Glomerular endothelial cell (primary cell): Measurements from ENCODE around the gene RALA. TPM values are rescaled to one million over a fixed set of nuclear protein-coding genes. Genes with fewer than 3 reads are reported as not detected.
A peak's percentile ranks its signal among the peaks of the same experiment; 100 is the strongest.

Source experiments
- DNase-seq: peaks from one replicate; pipeline ENCODE4 v3.0.0-alpha.2; 2011; ENCODE audit warnings: low read depth, low spot score; ENCODE audit errors: extremely low read depth
- total RNA-seq: library from RNA; depleted of rRNA; stranded (reverse); fragments of >200 nt; gene quantifications from 2 replicates; pipeline ENCODE4 v1.2.3, GENCODE V29; 2015

Gene RALA, protein sequence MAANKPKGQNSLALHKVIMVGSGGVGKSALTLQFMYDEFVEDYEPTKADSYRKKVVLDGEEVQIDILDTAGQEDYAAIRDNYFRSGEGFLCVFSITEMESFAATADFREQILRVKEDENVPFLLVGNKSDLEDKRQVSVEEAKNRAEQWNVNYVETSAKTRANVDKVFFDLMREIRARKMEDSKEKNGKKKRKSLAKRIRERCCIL
- total RNA-seq: 143 and 176 TPM in 2 replicates

DNA sequence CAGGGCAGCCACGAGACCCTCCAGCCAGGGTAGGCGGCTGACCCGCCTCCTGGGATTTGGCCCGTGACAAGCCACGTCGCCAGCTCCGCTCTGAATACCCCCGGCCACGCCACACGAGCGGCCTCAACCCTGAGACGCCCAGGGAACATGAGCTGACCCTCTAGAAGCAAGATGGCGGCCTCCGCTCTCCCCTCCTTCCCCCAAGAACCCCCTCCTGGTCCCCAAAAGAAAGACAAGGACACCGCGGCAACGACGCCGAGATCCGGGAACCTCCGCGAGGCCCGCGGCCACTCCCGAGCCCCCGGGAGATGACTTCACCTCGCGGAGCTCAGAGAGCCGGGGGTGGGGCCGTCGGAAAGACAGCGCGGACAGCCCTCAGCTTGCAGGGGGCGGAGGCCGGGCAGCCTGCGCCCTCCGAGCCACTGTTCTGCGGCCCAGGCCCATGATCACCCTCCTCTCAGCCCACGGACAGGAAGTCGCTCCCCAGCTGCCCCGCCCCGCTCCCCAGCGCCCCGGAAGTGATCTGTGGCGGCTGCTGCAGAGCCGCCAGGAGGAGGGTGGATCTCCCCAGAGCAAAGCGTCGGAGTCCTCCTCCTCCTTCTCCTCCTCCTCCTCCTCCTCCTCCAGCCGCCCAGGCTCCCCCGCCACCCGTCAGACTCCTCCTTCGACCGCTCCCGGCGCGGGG, at the start of gene RALA:
TSS of gene RALA (plus strand) at position 526 of the 685 bp plus-strand sequence. CDS start 63,096 bp downstream, outside the sequence.
- no peak for DNase-seq

DNA sequence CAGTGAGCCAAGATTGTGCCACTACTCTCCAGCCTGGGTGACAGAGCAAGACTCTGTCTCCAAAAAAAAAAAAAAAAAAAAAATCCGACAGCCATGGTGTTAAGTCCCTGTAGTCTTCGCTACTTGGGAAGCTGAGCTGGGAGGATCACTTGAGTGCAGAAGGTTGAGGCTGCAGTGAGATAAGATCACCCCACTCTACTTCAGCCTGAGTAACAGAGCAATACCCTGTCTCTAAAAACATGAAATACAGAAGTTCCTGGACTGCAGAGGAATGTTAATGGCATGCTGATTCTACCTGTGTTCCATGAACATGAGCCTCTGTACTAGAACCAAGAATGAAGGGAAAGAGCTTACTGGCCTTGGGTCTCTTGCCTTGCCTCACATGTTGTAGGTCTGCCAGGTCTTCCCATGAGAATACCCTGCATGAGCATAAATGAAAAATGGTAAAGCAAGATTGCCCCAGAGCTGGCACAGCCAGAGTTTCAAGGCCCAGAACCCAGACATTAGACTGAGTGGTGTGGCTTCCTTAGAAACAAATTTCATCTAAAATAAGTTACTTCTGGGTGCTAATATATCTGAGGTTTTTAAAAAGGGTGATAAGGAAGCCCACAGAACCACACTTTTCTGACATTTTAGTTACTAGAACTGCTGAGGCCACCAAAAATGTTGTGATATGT, 48.6 kb upstream of the RALA start:
- DNase-seq: no peak

DNA sequence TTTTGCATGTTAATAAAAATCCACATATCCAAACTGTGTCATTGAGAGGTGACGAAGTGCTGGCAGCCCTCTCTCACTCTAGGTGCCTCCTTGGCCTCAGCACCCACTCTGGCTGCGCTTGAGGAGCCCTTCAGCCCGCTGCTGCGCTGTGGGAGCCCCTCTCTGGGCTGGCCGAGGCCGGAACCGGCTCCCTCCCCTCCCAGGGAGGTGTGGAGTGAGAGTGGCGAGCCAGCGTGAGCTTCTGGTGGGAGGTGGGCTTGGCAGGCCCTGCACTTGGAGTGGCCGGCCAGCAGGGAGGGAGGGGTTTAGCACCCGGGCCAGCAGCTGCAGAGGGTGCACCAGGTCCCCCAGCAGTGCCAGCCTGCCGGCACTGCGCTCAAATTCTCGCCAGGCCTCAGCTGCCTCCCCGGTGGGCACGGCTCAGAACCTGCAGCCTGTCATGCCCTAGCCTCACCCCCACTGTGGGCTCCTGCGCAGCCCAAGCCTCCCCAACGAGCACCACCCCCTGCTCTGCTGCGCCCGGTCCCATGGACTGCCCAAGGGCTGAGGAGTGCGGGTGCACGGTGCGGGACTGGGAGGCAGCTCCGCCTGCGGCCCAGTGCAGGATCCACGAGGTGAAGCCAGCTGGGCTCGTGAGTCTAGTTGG, 46.0 kb upstream of the RALA start:
- no peak for DNase-seq

DNA sequence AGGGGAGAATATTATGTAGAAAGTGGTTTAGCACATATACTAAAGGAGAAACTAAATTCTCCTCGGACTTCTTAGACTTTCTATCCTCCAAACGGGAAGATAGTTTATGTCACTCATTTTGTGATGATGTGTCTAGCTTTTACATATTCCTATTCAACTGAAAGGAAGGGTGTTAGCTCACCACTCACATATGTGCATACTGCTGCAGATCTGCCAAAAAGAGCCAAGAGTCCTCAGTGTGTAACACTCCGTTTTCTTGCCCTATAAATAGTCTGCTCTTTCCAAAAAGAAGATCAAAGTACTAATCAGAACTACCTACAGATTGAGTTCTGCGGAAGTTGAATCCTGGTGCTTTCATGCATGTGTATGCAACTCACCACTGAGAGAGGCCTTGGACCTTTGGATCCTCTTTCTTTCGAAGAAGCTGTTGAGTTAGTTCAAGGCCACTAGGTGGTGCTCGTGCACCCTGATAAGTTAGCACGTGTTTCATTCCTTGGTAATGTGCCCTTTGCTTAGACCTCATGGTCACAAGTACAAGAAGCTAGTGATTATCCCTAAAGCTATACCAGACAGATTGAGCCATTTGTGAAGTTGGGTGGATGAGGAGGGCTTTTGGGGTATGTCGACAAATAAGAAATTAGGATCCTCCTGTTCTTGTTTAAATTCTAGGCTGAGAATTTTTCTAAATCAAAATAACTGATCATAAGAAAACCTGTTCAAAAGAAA, 43.1 kb upstream of the RALA start:
- DNase-seq: peak; percentile 88

DNA sequence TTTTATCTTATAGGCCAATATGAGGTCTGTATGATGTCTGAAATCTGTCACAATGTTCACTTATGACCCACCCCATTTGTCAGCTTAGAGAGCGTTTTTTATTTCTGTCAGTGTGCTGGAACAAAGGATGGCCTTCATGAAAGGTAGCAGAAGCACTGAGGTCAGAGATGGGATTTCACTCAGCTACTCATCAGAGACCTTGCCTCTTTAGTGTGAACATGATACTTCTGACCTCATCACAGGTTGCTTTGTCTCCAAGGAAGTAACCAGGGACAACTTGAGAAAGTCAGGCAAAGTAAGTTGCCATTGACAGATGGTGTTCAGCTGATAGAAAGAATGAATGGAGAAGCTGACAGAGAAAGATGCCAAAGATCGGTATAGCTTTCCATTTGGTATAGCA, 40.8 kb upstream of the RALA start:
- DNase-seq: no peak

DNA sequence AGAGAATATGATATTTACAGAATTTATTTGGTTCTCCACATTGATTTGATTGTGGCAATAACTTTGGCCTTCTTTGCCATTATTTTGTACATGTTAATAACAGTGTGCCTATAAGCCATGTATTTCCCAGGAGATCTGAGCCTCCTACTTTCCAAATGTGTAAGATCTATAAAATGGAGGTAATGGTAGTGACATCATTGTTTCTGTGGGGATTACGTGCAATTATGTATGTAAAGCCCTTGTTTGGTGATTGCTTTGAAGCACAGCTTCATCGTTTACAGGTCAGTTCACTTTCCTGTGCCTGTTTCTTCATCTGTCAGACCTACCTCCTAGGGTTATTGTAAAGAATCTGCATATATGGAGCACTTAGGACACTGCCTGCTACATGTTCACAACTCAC, 39.8 kb upstream of the RALA start:
- no peak for DNase-seq

DNA sequence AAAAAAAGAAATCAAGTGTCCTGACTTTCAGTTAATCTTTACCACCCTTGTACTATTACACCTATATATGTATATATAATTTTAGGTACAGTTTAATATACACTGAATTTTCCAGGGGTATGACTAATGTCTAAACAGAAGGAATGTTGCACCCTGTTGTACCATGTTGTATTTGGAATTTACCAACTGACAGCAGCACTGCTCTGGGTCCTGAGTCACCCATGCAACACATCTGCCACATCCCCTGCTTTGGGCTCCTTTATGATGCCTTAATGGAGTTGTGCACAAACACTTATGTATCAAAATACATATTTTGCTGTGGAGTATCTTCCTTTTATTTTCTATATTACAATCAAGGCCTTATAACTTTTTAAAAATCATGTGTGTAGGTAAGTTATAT, 36.0 kb upstream of the RALA start:
- no peak for DNase-seq

DNA sequence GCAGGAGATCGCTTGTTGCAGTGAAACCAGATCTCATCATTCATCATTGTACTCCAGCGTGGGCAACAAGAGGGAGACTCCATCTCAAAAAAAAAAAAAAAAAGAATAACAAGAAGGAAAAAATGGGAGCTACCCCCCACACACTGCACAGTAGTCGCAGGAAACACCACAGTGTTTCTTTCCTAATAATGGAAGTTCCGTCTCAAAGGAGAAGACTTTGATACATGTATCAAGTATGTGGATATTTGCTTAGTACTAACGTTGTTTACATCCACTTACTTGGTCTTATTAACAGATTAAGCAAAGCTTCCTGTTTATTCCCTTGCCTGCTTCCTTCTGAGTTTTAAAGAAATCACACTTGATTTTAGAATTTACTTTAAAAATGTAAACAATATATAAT, 35.0 kb upstream of the RALA start:
- DNase-seq: no peak

DNA sequence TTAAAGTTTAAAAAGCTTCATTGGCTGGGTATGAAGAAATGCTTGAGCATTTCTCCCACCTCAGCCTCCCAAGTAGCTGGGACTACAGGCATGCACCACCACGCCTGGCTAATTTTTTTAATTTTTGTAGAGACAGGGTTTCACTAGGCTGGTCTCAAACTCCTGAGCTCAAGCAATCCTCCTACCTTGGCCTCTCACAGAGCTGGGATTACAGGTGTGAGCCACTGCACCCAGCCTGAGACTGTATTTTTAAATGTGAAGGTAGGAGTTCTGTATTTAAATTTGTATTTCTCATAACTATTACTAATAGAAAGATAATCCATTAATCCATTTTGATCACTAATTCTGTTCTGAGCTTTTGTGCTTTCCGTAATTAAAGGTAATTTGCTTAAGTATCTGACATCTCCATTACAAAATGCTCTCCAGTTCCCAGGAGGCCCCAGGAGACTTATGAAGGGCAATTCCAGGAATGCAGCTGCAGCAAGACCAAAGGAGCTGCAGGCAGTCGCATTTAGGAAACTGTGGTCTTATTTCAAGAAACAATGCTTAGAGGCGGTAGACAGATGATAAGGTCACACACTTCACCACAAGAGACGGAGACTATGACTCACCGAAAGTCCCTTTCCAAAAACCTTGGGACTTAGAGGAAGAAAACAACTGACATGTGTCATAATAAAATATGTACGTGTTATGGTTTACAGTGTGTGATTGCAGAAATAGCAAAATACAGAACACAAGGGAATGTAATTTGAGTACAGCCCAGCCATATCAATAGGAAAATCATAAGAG, 33.9 kb upstream of the RALA start:
- DNase-seq: peak; percentile 92

DNA sequence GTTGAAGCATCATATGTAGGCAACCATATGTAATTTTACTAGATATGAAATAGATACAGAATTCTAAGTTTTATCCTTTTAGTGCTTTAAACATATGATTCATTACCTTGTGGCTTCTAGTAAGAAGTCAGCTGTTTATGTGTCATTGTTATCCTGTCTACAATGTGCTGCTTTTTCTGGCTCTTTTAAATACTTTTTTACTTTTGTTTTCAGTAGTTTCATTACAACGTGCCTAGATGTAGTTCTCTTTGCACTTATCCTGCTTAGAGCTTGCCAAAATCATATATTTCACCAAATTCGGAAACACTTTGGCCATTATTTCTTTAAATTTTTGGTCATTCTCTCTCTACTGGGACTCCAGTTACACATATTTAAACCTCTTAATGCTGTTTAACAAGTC, 30.8 kb upstream of the RALA start:
- no peak for DNase-seq

DNA sequence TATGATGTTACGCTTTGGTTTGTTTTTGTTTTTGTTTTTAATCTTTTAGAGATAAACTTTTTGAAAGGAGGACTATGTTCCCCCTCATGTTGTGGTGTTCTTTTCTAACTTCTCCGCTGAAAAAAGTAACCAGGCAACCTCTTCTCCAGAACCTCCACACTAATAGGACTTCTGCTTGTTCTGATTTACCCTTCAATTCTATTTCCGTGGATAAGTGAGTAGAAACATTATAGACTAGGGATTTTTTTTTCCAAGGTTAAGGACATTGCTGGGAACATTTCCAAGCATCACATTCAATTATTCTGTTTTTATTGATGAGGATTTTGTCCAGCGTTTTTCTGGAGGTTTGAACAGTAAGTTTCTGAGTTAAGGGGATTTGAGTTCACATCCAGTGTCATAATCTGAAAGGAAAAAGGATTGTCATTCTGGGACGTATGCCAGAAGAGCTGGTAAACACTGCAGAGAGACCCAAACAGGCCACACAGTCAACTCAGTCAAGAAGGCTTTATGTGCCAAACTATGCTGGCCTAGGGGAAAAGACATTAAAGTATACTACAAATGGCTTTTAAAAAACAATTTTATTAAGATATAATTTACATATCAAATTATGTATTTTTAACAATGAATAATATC, 28.3 kb upstream of the RALA start:
- no peak for DNase-seq

DNA sequence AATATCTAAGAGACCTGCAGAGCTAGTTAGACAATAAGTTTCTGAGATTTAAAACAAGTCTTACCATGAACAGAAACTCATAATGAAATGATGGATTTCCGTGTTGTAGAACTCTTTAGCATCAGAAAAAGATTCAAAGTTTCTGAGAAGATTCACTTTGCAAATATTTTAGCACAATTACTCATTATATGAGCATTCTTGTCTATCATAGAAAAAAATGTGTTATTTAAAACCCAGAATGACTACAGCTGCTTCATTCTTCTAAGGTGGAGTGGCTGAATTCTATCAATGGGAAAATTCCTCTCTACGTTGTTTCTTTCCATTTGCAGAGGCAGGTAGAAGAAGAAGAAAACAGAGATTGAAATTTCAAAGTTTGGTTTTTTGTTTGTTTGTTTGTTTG, 21.0 kb upstream of the RALA start:
- DNase-seq: no peak

DNA sequence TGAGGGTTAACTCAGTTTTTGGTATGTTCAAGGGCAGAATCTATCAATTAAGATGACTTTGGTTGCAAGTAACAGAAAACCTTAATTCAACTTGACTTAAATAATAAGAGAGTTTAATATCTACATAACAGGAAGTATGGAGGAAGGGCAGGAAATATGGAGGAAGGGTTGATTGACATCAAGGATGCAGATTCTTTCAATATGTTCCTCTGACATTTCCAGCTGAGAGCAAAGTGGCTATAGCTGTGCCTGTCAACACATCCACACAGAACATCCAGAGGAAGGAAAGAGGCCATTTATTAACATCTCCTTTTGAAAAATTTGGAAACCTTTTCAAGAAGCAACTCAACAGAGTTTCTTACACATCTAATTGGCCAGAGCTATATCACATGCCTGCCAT, 19.4 kb upstream of the RALA start:
- no peak for DNase-seq

DNA sequence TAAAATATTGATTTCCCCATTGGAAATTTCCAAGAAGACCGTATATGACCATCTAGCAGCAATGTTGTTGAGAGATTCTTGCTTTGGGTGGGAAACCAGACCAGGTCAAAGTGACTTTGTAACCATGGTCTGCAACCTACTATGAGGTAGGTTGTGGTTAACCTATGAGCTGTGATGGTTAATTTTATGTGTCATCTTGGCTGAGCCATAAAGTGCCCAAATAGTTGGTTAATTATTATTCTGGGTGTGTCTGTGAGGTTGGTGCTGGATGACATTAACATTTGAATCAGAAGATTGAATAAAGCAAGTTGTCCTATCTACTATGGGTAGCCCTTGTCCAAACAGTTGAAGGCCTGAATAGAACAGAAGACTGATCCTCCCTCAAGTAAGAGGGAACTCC, 18.3 kb upstream of the RALA start:
- DNase-seq: no peak

DNA sequence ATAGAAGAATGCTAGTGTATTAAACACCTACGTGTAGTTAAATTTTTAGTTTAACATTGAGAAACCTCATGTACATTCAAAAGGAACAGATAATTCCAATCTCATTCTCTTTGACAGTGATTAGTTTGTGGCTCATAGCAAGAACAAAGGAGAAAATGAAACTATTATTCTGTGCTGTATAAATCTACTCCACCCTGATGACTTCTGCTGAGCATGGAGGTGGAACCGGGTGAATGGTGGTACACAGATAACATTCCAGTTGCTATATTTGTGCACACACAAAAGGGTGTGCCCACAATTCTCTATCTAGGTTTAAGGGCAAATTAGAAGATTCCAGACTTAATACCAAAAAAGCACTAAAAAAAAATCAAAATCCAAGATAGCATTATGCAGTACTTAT, 17.0 kb upstream of the RALA start:
- DNase-seq: no peak

DNA sequence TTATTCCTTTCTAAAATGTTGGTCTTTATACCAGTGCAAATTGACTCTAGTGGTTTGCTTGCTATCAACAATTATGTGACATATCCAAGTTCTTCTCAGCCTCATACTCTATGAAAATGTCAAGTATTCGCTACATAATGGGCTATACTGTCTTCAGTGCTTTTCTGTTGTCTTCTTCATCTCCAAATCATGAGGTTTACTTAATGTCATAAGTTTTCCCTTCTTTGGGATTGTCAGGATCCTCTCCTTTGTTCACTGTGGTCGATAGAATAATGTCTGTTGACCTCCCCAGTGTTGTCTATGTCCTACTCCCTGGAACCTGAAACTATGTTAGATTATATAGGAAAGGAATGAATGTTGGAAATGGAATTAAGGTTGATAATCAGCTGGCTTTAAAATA, 16.4 kb upstream of the RALA start:
- no peak for DNase-seq

DNA sequence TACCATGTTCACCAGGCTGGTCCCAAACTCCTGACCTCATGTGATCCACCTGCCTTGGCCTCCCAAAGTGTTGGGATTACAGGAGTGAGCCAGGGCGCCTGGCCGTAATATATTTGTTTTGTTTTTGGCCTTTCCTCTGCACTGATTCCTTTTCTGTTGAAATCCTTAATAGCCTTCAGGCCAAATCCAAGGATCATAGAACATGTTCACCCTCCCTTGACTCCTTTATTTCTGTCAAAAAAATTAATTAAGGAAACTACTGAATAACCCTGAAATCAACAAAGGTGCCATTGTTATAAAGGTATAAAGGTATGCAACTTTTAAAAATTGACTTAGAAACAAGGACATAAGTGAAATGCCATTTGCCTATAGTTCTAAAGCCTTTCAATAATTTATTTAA, 15.5 kb upstream of the RALA start:
- no peak for DNase-seq

DNA sequence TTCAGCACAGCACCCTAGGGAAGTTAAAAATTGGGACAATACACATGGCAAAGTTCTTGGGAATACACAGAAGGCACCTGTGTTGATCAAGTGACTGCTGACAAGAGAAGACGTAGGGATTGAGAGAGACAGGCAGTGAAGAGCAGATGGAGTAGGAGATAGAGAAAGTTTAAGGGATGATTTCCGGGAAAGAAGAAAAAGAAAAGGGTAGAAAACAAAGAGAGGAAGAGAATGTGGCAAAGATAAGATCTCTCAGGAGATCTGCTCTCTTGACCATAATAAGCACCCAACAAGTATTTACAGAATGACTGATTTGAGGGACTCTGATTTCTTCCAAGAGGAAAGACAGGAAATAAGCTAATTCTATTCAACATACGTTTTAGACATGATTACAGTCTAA, 15.1 kb upstream of the RALA start:
- DNase-seq: no peak

DNA sequence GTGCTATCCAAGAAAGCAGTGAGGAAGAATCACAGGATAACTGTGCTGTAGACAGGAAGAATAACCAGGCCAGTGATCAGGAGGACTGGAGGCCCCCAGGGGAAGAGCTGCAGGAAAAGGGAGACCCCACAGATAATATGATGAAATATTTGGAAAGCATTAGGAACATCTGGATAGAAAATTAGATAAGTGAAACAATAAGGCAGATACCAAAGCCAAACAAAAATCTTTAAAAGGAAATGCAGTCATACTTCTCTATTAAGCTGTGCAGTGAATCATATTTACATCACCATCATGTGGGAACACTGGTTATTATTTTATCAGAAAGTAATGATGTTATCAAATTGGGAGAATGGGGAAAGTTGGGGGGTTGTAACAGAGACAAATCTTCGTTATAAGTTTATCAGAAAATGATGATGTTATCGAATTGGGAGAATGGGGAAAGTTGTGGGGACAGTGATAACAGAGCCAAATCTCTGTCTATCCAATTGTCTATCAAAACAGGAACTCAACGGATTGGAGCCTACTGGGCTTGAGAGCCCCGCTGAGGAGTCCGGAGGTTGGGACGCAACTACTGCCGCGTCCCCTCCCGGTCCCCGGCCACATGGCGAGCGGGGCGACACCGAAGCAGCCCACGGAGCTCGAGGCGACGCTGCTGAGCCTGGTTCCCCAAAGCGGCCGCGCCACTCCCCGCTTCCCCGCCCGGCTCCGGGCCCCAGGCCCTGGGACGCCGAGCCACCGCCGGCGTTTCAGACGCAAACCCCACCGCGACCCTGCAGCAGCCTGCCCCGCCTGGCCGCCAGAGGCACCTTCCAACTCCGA, 14.0 kb upstream of the RALA start:
- DNase-seq: no peak
